IMR-90 (cell line): ENCODE data around the gene PLXNA1. TPM values are rescaled to one million over a fixed set of nuclear protein-coding genes. Genes with fewer than 3 reads are reported as not detected.

ENCODE experiments used
- ATAC-seq: fragments of 200-7000 bp; cut with Tn5 transposase; 2 replicates; pipeline ENCODE4 v1.9.1; 2020; ENCODE audit warnings: low read depth, mild to moderate bottlenecking, moderate library complexity
- BruUV-seq: library from RNA; stranded (reverse); fragments of 400-500 nt; replicated peaks from 2 replicates; lab custom pipeline; 2021; lab: Mats Ljungman, UMichigan
- CTCF ChIA-PET: fragments of 300-600 bp; formaldehyde crosslinking; extraction: SDS; loops from one replicate; lab custom pipeline; 2021; ENCODE audit warnings: antibody characterized with exemption; lab: Yijun Ruan, JAX
- POLR2A ChIA-PET: fragments of 300-600 bp; sonication (Branson Sonifier 250); formaldehyde crosslinking; loops from one replicate; lab custom pipeline; 2022; ENCODE audit warnings: antibody characterized with exemption; ENCODE audit not compliant: unreplicated experiment; lab: Charles Lee
- DNase-seq: peaks from one replicate; pipeline ENCODE4 v3.0.0; 2013
- H2AFZ ChIP-seq: replicated peaks from 2 replicates; pipeline ENCODE3; 2013; ENCODE audit warnings: low read length, mild to moderate bottlenecking; ENCODE audit not compliant: poor library complexity
- H2AK5ac ChIP-seq: 2 replicates; pipeline ENCODE4 v1.6.1; 2013; ENCODE audit warnings: low read depth, low read length, inconsistent platforms
- H2AK9ac ChIP-seq: replicated peaks from 2 replicates; pipeline ENCODE3; 2013; ENCODE audit warnings: mild to moderate bottlenecking, low read depth, low read length, moderate library complexity; ENCODE audit not compliant: poor library complexity
- H2BK120ac ChIP-seq: 2 replicates; pipeline ENCODE4 v1.6.1; 2013; ENCODE audit warnings: low read depth, low read length, inconsistent platforms
- H2BK15ac ChIP-seq: 3 replicates; pipeline ENCODE4 v1.6.1; 2013; ENCODE audit warnings: low read depth, low read length, inconsistent platforms
- H2BK20ac ChIP-seq: 2 replicates; pipeline ENCODE4 v1.6.1; 2013; ENCODE audit warnings: low read depth, mild to moderate bottlenecking, inconsistent platforms, low read length, moderate library complexity
- H2BK5ac ChIP-seq: 2 replicates; pipeline ENCODE4 v1.6.1; 2013; ENCODE audit warnings: mild to moderate bottlenecking, low read depth, low read length, inconsistent platforms; ENCODE audit not compliant: poor library complexity, severe bottlenecking
- H3K14ac ChIP-seq: replicated peaks from 2 replicates; pipeline ENCODE4 v1.6.1; 2013; ENCODE audit warnings: low read depth, low read length, inconsistent platforms
- H3K18ac ChIP-seq: 2 replicates; pipeline ENCODE4 v1.6.1; 2013; ENCODE audit warnings: low read depth, low read length, control low read depth
- H3K23ac ChIP-seq: 2 replicates; pipeline ENCODE4 v1.6.1; 2013; ENCODE audit warnings: low read depth, low read length, inconsistent platforms
- H3K27ac ChIP-seq: 2 replicates; pipeline ENCODE4 v1.5.1; 2013; ENCODE audit warnings: mild to moderate bottlenecking, control low read depth, low read length; ENCODE audit not compliant: insufficient read depth
- H3K27me3 ChIP-seq: 2 replicates; pipeline ENCODE4 v1.6.1; 2013; ENCODE audit warnings: low read length; ENCODE audit not compliant: control insufficient read depth, insufficient read depth
- H3K36me3 ChIP-seq: 2 replicates; pipeline ENCODE4 v1.6.1; 2013; ENCODE audit warnings: low read length, mixed read lengths; ENCODE audit not compliant: control insufficient read depth, insufficient read depth
- H3K4ac ChIP-seq: 2 replicates; pipeline ENCODE4 v1.6.1; 2013; ENCODE audit warnings: low read depth, low read length, inconsistent platforms
- H3K4me1 ChIP-seq: 2 replicates; pipeline ENCODE4 v1.6.1; 2013; ENCODE audit warnings: low read length, mixed read lengths; ENCODE audit not compliant: control insufficient read depth, insufficient read depth
- H3K4me2 ChIP-seq: 2 replicates; pipeline ENCODE4 v1.6.1; 2013; ENCODE audit warnings: low read depth, mild to moderate bottlenecking, control low read depth, low read length, moderate library complexity
- H3K4me3 ChIP-seq: 2 replicates; pipeline ENCODE4 v1.5.1; 2013; ENCODE audit warnings: low read depth, mild to moderate bottlenecking, control low read depth, low read length, moderate library complexity; ENCODE audit not compliant: insufficient read depth
- H3K56ac ChIP-seq: 2 replicates; pipeline ENCODE4 v1.6.1; 2013; ENCODE audit warnings: low read length, inconsistent platforms; ENCODE audit not compliant: insufficient read depth; ENCODE audit errors: extremely low read depth
- H3K79me1 ChIP-seq, 2 experiments: 2 replicates each; pipeline ENCODE4 v1.6.1; 2013; ENCODE audit warnings: low read length in 2 of 2, inconsistent platforms in 1 of 2, low read depth in 1 of 2
- H3K9ac ChIP-seq: 2 replicates; pipeline ENCODE4 v1.6.1; 2013; ENCODE audit warnings: low read depth, low read length, control low read depth
- H3K9me1 ChIP-seq: 2 replicates; pipeline ENCODE4 v1.6.1; 2013; ENCODE audit warnings: low read length, inconsistent platforms; ENCODE audit not compliant: insufficient read depth
- H3K9me3 ChIP-seq: 2 replicates; pipeline ENCODE4 v1.6.1; 2013; ENCODE audit warnings: low read length; ENCODE audit not compliant: control insufficient read depth, insufficient read depth
- H4K20me1 ChIP-seq: 2 replicates; pipeline ENCODE4 v1.6.1; 2013; ENCODE audit warnings: low read length, inconsistent platforms; ENCODE audit not compliant: insufficient read depth
- H4K5ac ChIP-seq: 2 replicates; pipeline ENCODE4 v1.6.1; 2013; ENCODE audit warnings: mild to moderate bottlenecking, low read depth, low read length, control low read depth
- H4K8ac ChIP-seq, 2 experiments: 2 replicates each; pipeline ENCODE4 v1.6.1; 2013; ENCODE audit warnings: low read depth in 2 of 2, low read length in 2 of 2, control low read depth in 1 of 2, inconsistent platforms in 1 of 2
- H4K91ac ChIP-seq: 2 replicates; pipeline ENCODE4 v1.6.1; 2013; ENCODE audit warnings: low read depth, low read length, inconsistent platforms; ENCODE audit not compliant: insufficient read depth
- BHLHE40 ChIP-seq: fragments of 150-350 bp; IDR thresholded peaks from 2 replicates; pipeline ENCODE4 v1.6.1; 2016; ENCODE audit warnings: mild to moderate bottlenecking, low read depth, low read length
- CEBPB ChIP-seq: IDR thresholded peaks from 2 replicates; pipeline ENCODE4 v1.6.1; 2012; ENCODE audit warnings: low read depth, low read length, improper control_type of control experiment
- FOS ChIP-seq: fragments of 150-350 bp; IDR thresholded peaks from 2 replicates; pipeline ENCODE4 v1.6.1; 2016; ENCODE audit warnings: low read depth, low read length
- MAFK ChIP-seq: IDR thresholded peaks from 2 replicates; pipeline ENCODE4 v1.6.1; 2012; ENCODE audit warnings: low read depth, low read length, improper control_type of control experiment
- MXI1 ChIP-seq: IDR thresholded peaks from 2 replicates; pipeline ENCODE4 v1.6.1; 2012; ENCODE audit warnings: low read depth, mild to moderate bottlenecking, low read length, moderate library complexity, borderline replicate concordance
- NFE2L2 ChIP-seq: fragments of 150-350 bp; IDR thresholded peaks from 2 replicates; pipeline ENCODE4 v1.6.1; 2016; ENCODE audit warnings: low read depth, mild to moderate bottlenecking, low read length
- POLR2A ChIP-seq: IDR thresholded peaks from 2 replicates; pipeline ENCODE4 v1.6.1; 2012; ENCODE audit warnings: mild to moderate bottlenecking, low read depth, low read length
- RAD21 ChIP-seq: IDR thresholded peaks from 2 replicates; pipeline ENCODE4 v1.6.1; 2012; ENCODE audit warnings: low read length, improper control_type of control experiment
- RCOR1 ChIP-seq: IDR thresholded peaks from 2 replicates; pipeline ENCODE4 v1.6.1; 2012; ENCODE audit warnings: mild to moderate bottlenecking, low read length, improper control_type of control experiment; ENCODE audit not compliant: insufficient replicate concordance
- RFX5 ChIP-seq: IDR thresholded peaks from 2 replicates; pipeline ENCODE4 v1.8.0; 2012; ENCODE audit warnings: low read depth, mild to moderate bottlenecking, low read length, moderate library complexity
- SMC3 ChIP-seq: fragments of 150-350 bp; IDR thresholded peaks from 2 replicates; pipeline ENCODE4 v1.6.1; 2016; ENCODE audit warnings: low read depth, mild to moderate bottlenecking, antibody characterized with exemption, low read length, moderate library complexity
- WGBS, 2 experiments: methylation state at CpG; one replicate each; pipeline versions ENCODE4 v1.1.5 to v1.1.7; 2013; ENCODE audit warnings: missing lambda C conversion rate in 2 of 2; ENCODE audit not compliant: insufficient read length in 1 of 2; ENCODE audit errors: extremely low coverage in 2 of 2; 5-methylcytosine and 5-hydroxymethylcytosine counted together
- dilution Hi-C: fragments of 300-500 bp; cut with HindIII; formaldehyde crosslinking; loops from one replicate; pipeline ENCODE4 v1.14.3; 2018; ENCODE audit warnings: low sequenced_read_pairs; ENCODE audit not compliant: unreplicated experiment
- in situ Hi-C: fragments of 300-500 bp; cut with MboI; formaldehyde crosslinking; loops from 3 replicates; pipeline ENCODE4 v1.14.3; 2019; ENCODE audit warnings: low sequenced_read_pairs, inconsistent platforms, mixed read lengths
- intact Hi-C: fragments of 100-400 bp; cut with micrococcal nuclease; formaldehyde crosslinking; loops from 2 replicates; pipeline ENCODE4 v1.10.0; 2022
- polyA plus RNA-seq, 3 experiments: library from polyadenylated mRNA; depleted of rRNA; stranded (reverse); fragments of >200 nt; gene quantifications; 2 replicates each; pipeline ENCODE4 v1.2.3, GENCODE V29; 2012; ENCODE audit warnings: low replicate concordance in 1 of 3
- total RNA-seq: library from RNA; depleted of rRNA; stranded (reverse); fragments of >200 nt; gene quantifications from 2 replicates; pipeline ENCODE4 v1.2.3, GENCODE V29; 2012
- TF ChIP-seq, protein P1 (sequence below): conservative IDR thresholded peaks from 2 replicates; pipeline ENCODE4 v1.5.1; 2012; ENCODE audit warnings: mild to moderate bottlenecking, low read depth, low read length, improper control_type of control experiment
- TF ChIP-seq, protein P2 (sequence below): fragments of 150-350 bp; IDR thresholded peaks from 2 replicates; pipeline ENCODE4 v1.6.1; 2016; ENCODE audit warnings: low read depth, mild to moderate bottlenecking, low read length, moderate library complexity, borderline replicate concordance
- TF ChIP-seq, protein P3 (sequence below): fragments of 150-350 bp; IDR thresholded peaks from 2 replicates; pipeline ENCODE4 v1.6.1; 2017; ENCODE audit warnings: mild to moderate bottlenecking, antibody characterized with exemption, low read length, low read depth

Gene PLXNA1
- total and polyA plus RNA-seq, 2 of the 4 experiments (the other 2 are of a cell fraction), result 13.6 to 49.4 TPM

DNA sequence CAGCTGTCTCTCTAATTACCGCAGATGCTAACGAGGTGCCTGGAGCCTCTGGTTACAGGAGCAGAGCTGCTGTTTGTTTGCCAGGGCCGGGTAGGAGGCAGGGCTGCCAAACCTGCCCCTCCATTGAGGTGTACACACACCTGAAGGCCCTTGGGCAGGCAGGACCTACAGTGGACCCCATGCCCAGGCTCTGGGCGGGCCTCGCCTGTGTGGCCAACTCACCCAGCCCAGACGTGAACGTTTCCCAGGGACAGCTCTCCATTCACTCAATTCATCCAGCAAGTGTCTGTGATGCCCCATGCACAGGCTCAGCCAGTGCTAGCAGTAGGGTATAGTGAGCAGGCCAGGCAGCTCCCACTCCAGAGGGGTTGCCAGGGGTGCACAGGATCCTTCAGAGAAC is 43.7 kb downstream of the PLXNA1 start:
- Histone ChIP-seq H3K9ac (no peak overlapping the region), H3K9me3 (no peaks in the 10 kb centered on the region), H3K56ac (no peak overlapping the region), H4K91ac (no peak overlapping the region), H3K36me3 (peaks cover 76% of the 10 kb centered on the region), H4K5ac (no peak overlapping the region), H2AFZ (no peak overlapping the region), H2AK5ac (no peak overlapping the region), H3K23ac (no peak overlapping the region), H4K20me1 (peaks cover 4% of the 10 kb centered on the region), H2AK9ac (no peak overlapping the region), H2BK15ac (no peak overlapping the region), H3K4me2 (no peak overlapping the region), H3K4me3 (no peak overlapping the region), H3K4me1 (peaks cover 7% of the 10 kb centered on the region; the same call in 1 of the 2 replicates), H3K14ac (no peak overlapping the region), H2BK120ac (no peak overlapping the region), H2BK20ac (no peak overlapping the region), H4K8ac (no peak overlapping the region), H3K27ac (no peak overlapping the region), H3K18ac (no peak overlapping the region), H3K79me1 (no peaks in the 10 kb centered on the region), H3K9me1 (no peaks in the 10 kb centered on the region; the same call in 1 of the 2 replicates), H3K27me3 (no peaks in the 10 kb centered on the region), H2BK5ac (no peak overlapping the region), H3K4ac (no peak overlapping the region)
- intact Hi-C loops (no loop called here), in situ Hi-C loops (no loop called here), dilution Hi-C loops (no loop called here)
- CTCF ChIA-PET, result no interaction called here
- DNase-seq (no peak), ATAC-seq (no peak)
- TF ChIP-seq, protein P1, sequence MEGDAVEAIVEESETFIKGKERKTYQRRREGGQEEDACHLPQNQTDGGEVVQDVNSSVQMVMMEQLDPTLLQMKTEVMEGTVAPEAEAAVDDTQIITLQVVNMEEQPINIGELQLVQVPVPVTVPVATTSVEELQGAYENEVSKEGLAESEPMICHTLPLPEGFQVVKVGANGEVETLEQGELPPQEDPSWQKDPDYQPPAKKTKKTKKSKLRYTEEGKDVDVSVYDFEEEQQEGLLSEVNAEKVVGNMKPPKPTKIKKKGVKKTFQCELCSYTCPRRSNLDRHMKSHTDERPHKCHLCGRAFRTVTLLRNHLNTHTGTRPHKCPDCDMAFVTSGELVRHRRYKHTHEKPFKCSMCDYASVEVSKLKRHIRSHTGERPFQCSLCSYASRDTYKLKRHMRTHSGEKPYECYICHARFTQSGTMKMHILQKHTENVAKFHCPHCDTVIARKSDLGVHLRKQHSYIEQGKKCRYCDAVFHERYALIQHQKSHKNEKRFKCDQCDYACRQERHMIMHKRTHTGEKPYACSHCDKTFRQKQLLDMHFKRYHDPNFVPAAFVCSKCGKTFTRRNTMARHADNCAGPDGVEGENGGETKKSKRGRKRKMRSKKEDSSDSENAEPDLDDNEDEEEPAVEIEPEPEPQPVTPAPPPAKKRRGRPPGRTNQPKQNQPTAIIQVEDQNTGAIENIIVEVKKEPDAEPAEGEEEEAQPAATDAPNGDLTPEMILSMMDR, result no peak
- TF ChIP-seq FOS (no peak), CEBPB (no peak), RAD21 (no peak), NFE2L2 (no peak), RFX5 (no peak), BHLHE40 (no peak), RCOR1 (no peak), POLR2A (no peak), MXI1 (no peak), MAFK (no peak), SMC3 (no peak)
- TF ChIP-seq, protein P2, sequence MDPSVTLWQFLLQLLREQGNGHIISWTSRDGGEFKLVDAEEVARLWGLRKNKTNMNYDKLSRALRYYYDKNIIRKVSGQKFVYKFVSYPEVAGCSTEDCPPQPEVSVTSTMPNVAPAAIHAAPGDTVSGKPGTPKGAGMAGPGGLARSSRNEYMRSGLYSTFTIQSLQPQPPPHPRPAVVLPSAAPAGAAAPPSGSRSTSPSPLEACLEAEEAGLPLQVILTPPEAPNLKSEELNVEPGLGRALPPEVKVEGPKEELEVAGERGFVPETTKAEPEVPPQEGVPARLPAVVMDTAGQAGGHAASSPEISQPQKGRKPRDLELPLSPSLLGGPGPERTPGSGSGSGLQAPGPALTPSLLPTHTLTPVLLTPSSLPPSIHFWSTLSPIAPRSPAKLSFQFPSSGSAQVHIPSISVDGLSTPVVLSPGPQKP, result no peak
- TF ChIP-seq, protein P3, sequence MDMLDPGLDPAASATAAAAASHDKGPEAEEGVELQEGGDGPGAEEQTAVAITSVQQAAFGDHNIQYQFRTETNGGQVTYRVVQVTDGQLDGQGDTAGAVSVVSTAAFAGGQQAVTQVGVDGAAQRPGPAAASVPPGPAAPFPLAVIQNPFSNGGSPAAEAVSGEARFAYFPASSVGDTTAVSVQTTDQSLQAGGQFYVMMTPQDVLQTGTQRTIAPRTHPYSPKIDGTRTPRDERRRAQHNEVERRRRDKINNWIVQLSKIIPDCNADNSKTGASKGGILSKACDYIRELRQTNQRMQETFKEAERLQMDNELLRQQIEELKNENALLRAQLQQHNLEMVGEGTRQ, result no peak
- WGBS, 2 experiments, result 96% methylated on average over 4 of the region's 7 CpGs; no CpG with 5 or more reads in 1 of the 2 experiments
- POLR2A ChIA-PET, result no interaction called here
- no TSS peak for BruUV-seq
